NT2/D1 (cell line): ENCODE results near the gene CR1.

Experiments
- SUZ12 ChIP-seq: IDR thresholded peaks from 2 replicates; pipeline ENCODE4 v1.6.1; 2011; ENCODE audit not compliant: insufficient read length, insufficient read depth; ENCODE audit errors: extremely low read depth
- YY1 ChIP-seq: IDR thresholded peaks from 2 replicates; pipeline ENCODE4 v1.6.1; 2011; ENCODE audit not compliant: insufficient read length, insufficient read depth
- ZNF274 ChIP-seq: IDR thresholded peaks from 2 replicates; pipeline ENCODE4 v1.6.1; 2011; ENCODE audit warnings: mild to moderate bottlenecking, low read depth, low read length

DNA sequence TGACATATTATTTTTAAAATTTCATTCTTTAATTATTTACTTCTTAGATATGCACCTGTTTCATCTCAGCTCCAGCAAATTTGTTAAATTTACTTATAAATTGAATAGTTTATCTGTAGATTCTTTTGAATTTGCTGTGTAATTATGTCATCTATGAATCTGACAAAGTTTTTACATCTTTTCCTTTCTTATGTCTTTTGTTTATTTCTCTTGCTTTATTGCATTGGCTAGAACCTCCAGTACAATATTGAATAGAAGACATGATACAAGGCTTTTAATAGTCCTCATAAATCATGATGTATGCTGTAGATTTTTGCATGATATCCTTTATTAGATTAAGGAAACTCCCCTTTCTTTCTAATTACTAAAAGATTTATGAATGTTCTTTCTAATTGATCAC lies 20.8 kb downstream of the CR1 start:
- no peak for TF ChIP-seq ZNF274
- TF ChIP-seq YY1: no peak
- no peak for TF ChIP-seq SUZ12
